ENCODE results near the gene STIP1. TPM values are rescaled to one million over a fixed set of nuclear protein-coding genes. Genes with fewer than 3 reads are reported as not detected.

STIP1 gene
- total RNA-seq, 2 donors from 2014 or later: 66.9 to 69.1 TPM

DNA sequence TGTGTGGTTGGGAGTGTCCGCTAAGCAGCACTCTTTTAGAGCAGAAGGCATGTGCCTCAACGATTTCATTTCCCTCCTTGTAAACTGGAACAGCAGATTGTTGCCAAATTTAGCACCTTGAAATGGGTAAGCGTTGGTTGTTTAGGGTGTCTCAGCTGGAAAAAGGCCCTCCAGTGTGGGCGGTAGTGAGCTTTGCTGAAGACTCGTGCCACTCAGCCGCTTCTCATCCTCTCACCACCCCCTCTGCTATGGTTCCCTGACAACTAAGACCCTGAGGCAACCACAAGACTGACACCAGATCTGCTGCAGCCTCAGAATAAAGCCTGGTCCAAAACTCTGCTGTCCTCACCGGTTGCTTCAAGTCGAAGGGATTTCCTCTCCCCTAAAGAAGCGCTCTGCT lies 10.7 kb downstream of the STIP1 start:
- no peak overlapping the region for H3K27ac Mint-ChIP-seq
- peaks cover 3% of the 10 kb centered on the region for H3K36me3 Mint-ChIP-seq (ENCODE audit: low read depth)
- no peaks in the 10 kb centered on the region for H3K27me3 Mint-ChIP-seq
- H3K4me3 Mint-ChIP-seq: no peak overlapping the region
- no peak for DNase-seq
- ATAC-seq: no peak
- H3K4me1 Mint-ChIP-seq: peaks cover 3% of the 10 kb centered on the region
- H3K9me3 ChIP-seq (ENCODE audit: control insufficient read depth, low read length, poor library complexity, severe bottlenecking): no peaks in the 10 kb centered on the region

DNA sequence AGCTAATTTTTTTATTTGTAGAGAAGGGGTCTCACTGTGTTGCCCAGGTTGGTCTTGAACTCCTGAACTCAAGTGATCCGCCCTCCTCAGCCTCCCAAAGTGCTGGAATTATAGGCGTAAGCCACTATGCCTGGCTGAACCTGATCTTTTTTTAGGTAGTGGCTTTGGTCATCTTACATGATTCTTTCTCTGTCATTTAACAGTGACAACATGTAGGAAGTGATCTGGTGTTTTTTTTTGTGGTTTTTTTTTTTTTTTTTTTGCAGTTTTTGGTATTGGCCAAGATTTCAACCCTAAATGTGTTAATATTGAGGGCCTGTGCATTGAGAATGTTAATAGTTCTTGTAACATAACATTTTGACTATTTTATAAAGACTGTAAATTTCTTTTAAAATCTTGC lies 12.5 kb downstream of the STIP1 start:
- ATAC-seq (no peak), DNase-seq (no peak)
- Mint-ChIP-seq H3K4me3 (no peak overlapping the region), H3K27me3 (no peaks in the 10 kb centered on the region), H3K36me3 (ENCODE audit: low read depth) (peaks cover 6% of the 10 kb centered on the region), H3K4me1 (peaks cover 5% of the 10 kb centered on the region), H3K27ac (peak overlapping the region; percentile 67)
- H3K9me3 ChIP-seq (ENCODE audit: control insufficient read depth, low read length, poor library complexity, severe bottlenecking): no peaks in the 10 kb centered on the region

DNA sequence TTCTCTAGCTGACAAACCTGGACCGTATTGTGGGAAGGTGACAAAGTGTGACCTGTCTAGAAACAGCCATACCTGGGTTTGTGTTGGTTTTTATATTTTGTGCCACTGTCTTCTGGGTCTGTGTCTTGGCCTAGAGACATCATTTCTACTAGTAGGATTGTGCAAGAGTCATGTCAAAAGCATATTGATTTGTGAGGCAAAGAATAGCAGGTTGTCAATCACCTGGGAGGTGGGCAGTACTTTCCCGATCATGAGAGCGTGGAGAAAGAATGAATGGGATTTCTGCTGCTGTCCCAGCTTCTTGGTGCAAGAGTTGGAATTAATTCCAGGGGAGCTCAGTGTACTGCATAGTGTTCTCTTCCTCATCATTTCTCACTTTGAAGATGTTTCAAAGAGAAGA lies 15.6 kb downstream of the STIP1 start:
- no peaks in the 10 kb centered on the region for H3K9me3 ChIP-seq (ENCODE audit: control insufficient read depth, low read length, poor library complexity, severe bottlenecking)
- DNase-seq: no peak
- Mint-ChIP-seq H3K36me3 (ENCODE audit: low read depth) (peaks cover 11% of the 10 kb centered on the region), H3K4me1 (peaks cover 19% of the 10 kb centered on the region), H3K4me3 (no peak overlapping the region), H3K27ac (peak overlapping the region; percentile 37), H3K27me3 (no peaks in the 10 kb centered on the region)
- no peak for ATAC-seq

DNA sequence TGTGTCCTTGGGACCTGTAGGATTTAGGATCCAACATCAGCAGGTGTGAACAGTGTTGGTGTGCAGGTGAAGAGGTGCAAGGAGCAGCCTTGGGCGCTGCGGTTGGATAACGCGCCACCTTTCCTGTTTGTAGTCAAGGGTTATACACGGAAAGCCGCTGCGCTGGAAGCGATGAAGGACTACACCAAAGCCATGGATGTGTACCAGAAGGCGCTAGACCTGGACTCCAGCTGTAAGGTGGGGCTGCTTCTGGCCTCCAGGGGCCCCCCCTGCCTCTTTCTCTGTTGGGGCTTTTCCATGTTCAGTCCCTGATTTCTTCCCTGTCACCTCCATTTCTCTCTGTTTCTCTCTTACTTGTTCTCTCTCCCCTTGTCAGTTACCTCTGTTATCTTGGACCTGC lies 17.0 kb downstream of the STIP1 start:
- no peak for DNase-seq
- H3K27me3 Mint-ChIP-seq: no peaks in the 10 kb centered on the region
- H3K4me1 Mint-ChIP-seq: peaks cover 20% of the 10 kb centered on the region
- peaks cover 11% of the 10 kb centered on the region for H3K36me3 Mint-ChIP-seq (ENCODE audit: low read depth)
- H3K4me3 Mint-ChIP-seq: no peak overlapping the region
- no peaks in the 10 kb centered on the region for H3K9me3 ChIP-seq (ENCODE audit: control insufficient read depth, low read length, poor library complexity, severe bottlenecking)
- ATAC-seq: no peak
- no peak overlapping the region for H3K27ac Mint-ChIP-seq

DNA sequence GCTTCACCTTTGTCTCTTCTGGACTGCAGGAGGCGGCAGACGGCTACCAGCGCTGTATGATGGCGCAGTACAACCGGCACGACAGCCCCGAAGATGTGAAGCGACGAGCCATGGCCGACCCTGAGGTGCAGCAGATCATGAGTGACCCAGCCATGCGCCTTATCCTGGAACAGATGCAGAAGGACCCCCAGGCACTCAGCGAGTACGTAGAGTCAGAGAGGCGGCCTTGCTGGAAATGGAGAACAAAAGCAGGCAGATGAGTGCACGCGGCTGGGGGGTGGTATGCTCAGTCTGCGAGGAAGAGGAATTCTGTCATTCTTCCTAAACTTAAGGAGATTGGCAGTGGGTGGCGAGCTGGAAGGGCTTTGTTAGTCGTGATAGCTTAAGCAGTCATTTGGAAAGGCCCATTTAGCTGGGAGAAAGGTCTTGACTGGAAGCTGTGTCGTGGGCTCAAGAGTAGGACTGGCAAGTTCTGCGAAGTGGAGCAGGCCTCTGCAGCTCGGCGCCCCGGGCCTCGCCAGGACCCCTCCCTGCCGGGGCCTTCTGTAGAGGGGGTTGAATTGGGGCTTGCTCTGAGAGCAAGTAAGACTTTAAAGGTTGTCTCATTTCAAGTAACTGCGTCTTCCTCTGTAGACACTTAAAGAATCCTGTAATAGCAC lies 17.6 kb downstream of the STIP1 start:
- Mint-ChIP-seq H3K27me3 (no peaks in the 10 kb centered on the region), H3K36me3 (ENCODE audit: low read depth) (peaks cover 11% of the 10 kb centered on the region), H3K4me1 (peaks cover 24% of the 10 kb centered on the region), H3K4me3 (no peak overlapping the region), H3K27ac (no peak overlapping the region)
- DNase-seq: no peak
- ATAC-seq: no peak
- H3K9me3 ChIP-seq (ENCODE audit: control insufficient read depth, low read length, poor library complexity, severe bottlenecking): no peaks in the 10 kb centered on the region

DNA sequence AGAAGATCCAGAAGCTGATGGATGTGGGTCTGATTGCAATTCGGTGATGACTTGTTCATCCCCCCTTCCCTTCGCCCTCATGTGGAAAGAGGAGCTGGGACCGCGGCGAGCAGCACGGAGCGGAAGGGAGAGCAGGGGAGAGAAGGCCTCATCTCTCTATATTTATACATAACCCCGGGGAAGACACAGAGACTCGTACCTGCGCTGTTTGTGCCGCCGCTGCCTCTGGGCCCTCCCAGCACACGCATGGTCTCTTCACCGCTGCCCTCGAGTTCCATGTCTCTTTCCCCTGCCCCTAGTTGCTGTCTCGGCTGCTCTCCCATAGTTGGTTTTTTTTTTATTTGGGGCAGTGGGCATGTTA lies 18.1 kb downstream of the STIP1 start:
- H3K9me3 ChIP-seq (ENCODE audit: control insufficient read depth, low read length, poor library complexity, severe bottlenecking): no peaks in the 10 kb centered on the region
- Mint-ChIP-seq H3K4me3 (no peak overlapping the region), H3K27ac (peak overlapping the region; percentile 90), H3K27me3 (no peaks in the 10 kb centered on the region), H3K36me3 (ENCODE audit: low read depth) (peaks cover 11% of the 10 kb centered on the region), H3K4me1 (peaks cover 28% of the 10 kb centered on the region)
- ATAC-seq: no peak
- no peak for DNase-seq

DNA sequence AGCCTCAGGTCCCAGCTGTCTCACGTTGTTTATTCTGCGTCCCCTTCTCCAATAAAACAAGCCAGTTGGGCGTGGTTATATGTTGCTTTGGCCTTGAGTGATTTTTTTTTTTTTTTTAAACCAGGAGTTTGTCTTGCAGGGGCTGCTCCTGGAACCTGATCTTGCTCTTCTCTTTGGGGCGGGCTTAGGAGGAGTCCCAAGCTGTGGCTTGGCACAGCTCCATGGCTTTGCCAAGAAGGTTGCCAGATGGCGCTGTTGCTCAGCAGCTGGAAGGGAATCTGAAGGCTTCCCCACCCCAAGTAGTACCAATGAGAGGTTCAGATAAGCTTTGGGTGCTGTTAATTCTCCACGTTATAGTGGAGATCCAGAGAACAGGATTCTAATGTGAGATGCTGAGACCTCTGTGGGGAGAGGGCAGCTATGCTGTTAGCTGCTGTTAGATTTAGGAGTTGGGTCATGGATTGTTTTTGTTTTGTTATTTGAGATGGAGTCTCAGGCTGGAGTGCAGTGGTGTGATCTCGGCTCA lies 18.6 kb downstream of the STIP1 start:
- peak overlapping the region; percentile 75 for H3K4me3 Mint-ChIP-seq
- H3K9me3 ChIP-seq (ENCODE audit: control insufficient read depth, low read length, poor library complexity, severe bottlenecking): no peaks in the 10 kb centered on the region
- peak; percentile 64 to 80 (median 72) for DNase-seq
- H3K27ac Mint-ChIP-seq: peak overlapping the region; percentile 90
- peaks cover 32% of the 10 kb centered on the region for H3K4me1 Mint-ChIP-seq
- no peaks in the 10 kb centered on the region for H3K27me3 Mint-ChIP-seq
- ATAC-seq: peak; percentile 72
- peaks cover 11% of the 10 kb centered on the region for H3K36me3 Mint-ChIP-seq (ENCODE audit: low read depth)

DNA sequence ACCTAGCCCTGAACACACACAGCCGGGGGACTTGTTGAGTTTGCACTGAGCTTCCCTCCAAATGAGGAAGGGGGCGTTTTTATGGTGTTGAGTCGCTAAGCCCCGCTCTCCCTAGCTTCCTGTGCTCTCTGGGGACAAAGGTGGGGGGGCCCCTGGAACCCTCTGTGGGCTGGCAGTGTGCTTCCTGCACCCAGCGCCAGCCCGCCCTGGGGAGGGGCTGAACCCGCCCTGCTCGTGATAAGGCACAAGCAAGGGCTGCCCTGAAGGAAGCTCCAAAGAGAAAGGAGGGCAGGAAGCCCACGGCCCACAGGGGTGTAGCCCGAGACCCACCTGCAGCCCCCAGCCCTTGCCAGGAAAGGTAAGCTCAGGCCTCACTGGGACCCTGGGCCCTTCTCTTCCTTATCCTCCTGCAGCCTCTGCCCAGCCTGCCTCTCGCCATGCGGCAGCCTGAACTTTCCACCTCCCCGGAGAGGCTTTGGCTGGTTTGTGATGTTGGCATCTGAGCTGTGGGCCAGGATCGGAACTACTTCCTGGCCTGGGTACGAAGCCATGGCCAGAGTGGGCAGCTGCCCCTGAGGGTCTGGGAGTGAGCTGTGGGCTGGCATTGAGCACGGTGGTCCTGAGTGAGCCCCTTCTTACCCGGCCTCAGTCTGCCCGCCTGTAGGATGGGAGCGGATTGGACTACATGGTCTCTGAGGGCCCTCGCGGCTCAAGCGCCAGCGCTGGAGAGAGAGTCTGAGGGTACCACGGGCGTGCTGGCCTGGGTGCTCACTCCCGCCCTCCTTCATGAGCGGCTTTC lies 20.7 kb downstream of the STIP1 start, which contains the start of gene FERMT3:
FERMT3 (plus strand) TSS at position 265 of the 799 bp plus-strand sequence. CDS start 644 bp downstream, outside the sequence.
- H3K36me3 Mint-ChIP-seq (ENCODE audit: low read depth): peaks cover 10% of the 10 kb centered on the region
- peaks cover 36% of the 10 kb centered on the region for H3K4me1 Mint-ChIP-seq

DNA sequence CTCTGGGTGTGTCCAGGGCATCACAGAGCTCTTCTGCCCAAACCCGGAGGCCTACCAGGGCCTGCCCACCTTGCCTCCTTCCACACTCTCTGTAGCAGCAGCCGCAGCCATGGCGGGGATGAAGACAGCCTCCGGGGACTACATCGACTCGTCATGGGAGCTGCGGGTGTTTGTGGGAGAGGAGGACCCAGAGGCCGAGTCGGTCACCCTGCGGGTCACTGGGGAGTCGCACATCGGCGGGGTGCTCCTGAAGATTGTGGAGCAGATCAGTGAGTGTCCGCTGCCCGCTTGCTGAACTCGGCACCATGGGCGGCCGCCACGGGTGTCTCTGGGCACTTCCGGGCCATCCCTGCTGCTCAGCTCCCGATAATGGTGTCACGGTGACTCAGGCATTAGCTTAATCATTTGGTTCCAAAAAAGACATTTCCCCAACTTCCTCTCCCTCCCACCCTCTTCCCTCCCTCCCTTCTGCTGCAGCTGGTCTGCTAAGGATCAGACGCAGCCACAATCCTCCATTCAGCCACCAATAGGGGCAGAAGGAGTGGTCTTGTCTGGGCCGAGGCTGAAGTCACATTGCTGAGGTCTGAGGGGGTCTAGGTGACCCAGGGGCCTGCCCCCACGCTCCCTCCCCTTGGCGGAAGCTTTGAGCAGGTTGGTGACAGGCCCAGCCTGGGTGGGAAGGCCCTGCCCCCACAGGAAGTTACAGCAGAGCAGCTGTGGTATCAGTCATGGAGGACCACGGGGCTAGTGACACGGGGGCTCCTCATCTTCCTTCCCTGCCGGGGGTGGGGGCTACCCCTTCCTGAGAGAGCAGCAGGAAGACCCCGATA lies 21.5 kb downstream of the STIP1 start:
- peak overlapping the region; percentile 90 for H3K27ac Mint-ChIP-seq
- peaks cover 10% of the 10 kb centered on the region for H3K36me3 Mint-ChIP-seq (ENCODE audit: low read depth)
- H3K9me3 ChIP-seq (ENCODE audit: control insufficient read depth, low read length, poor library complexity, severe bottlenecking): no peaks in the 10 kb centered on the region
- DNase-seq: peak; percentile 35 to 51 (median 46)
- H3K4me3 Mint-ChIP-seq: peak overlapping the region; percentile 92
- H3K4me1 Mint-ChIP-seq: peaks cover 39% of the 10 kb centered on the region
- no peaks in the 10 kb centered on the region for H3K27me3 Mint-ChIP-seq
- ATAC-seq: peak; percentile 68

More for the DNA sequence above, 20.7 kb downstream of the STIP1 start, which contains the start of gene FERMT3:
- Mint-ChIP-seq H3K4me3 (peak within 1 kb of the TSS; percentile 92), H3K27ac (peak within 1 kb of the TSS; percentile 90), H3K27me3 (no peaks in the 10 kb centered on the region)
- ATAC-seq: peak; percentile 67
- no peaks in the 10 kb centered on the region for H3K9me3 ChIP-seq (ENCODE audit: control insufficient read depth, low read length, poor library complexity, severe bottlenecking)
- peak; percentile 35 to 56 (median 48) for DNase-seq

DNA sequence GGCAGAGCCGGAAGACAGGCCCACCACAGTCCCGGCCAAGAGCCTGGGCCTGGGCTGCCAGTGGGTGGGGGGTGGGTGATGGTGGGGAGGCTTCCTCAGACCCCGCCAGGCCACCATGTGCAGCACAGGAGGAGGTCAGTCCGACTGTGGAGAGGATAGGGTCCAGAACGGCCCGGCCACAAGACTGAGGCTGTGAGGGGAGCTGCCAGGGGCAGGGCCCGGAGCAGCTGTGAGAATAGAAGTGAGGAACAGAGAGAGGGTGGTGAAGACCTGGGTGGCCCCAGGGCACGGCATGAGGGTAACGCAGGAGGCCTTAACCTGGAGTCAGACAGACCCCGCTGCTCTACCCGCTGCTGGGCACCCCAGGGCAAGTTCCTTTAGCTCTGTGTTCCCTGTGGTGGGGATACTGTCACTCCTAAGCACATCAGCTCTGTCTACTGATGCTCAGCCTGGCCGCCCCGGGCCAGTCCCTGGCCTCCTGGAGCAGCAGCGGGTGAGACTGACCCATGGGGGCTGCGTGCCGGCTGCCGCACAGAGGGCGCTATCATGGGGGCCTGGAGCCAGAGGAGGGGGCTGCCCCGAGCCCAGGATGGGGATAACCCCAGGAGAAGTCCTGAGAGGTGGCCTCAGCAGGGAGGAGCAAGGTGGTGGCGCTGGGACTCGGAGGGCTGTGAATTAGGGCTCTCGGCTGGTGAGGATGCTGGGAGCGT lies 22.3 kb downstream of the STIP1 start:
- peak overlapping the region; percentile 90 for H3K27ac Mint-ChIP-seq

DNA sequence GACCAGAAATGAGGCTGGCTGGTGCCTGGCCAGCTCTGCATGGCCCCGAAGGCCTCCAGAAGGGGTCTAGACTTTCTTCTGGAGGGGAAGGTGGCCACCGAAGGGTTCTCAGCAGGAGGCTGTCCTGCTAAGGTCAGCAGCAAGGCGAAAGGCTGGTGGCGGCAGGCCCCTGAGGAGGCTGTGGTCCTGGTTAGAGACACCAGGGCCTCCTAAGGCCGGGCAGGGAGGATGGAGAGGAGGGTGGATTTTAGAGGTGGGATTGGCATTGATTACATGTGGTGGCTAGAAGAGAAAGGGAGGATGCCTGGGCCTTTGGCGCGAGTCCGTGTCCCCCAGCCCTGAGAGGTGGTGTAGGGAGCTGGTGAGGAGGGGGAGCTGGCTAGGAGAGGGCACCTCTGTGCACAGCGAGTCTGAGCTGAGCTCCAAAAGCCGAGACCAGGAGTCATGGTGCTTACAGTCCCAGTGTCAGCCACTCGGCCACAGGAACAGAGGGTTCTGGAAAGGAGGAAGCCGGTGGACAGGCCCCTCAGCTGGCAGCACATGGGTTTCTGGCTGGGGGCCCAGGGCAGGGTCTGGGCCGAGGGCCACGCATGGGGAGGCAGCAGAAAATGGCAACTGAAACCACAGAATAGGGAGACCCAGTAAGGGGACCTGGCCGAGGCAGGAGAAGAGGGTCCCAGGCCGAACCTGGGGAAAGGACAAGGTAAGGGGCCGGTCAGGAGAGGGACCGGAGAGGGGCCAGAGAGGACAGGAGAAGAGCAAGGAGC lies 23.0 kb downstream of the STIP1 start:
- Mint-ChIP-seq H3K27me3 (no peaks in the 10 kb centered on the region), H3K4me3 (peak overlapping the region; percentile 92), H3K36me3 (ENCODE audit: low read depth) (peaks cover 8% of the 10 kb centered on the region), H3K27ac (peak overlapping the region; percentile 90), H3K4me1 (peaks cover 42% of the 10 kb centered on the region)
- H3K9me3 ChIP-seq (ENCODE audit: control insufficient read depth, low read length, poor library complexity, severe bottlenecking): no peaks in the 10 kb centered on the region
- DNase-seq: no peak
- ATAC-seq: no peak

More for the DNA sequence above, 22.3 kb downstream of the STIP1 start:
- H3K9me3 ChIP-seq (ENCODE audit: control insufficient read depth, low read length, poor library complexity, severe bottlenecking): no peaks in the 10 kb centered on the region
- no peaks in the 10 kb centered on the region for H3K27me3 Mint-ChIP-seq
- no peak for ATAC-seq
- H3K4me1 Mint-ChIP-seq: peaks cover 40% of the 10 kb centered on the region
- peak overlapping the region; percentile 92 for H3K4me3 Mint-ChIP-seq
- no peak for DNase-seq
- H3K36me3 Mint-ChIP-seq (ENCODE audit: low read depth): peaks cover 8% of the 10 kb centered on the region

DNA sequence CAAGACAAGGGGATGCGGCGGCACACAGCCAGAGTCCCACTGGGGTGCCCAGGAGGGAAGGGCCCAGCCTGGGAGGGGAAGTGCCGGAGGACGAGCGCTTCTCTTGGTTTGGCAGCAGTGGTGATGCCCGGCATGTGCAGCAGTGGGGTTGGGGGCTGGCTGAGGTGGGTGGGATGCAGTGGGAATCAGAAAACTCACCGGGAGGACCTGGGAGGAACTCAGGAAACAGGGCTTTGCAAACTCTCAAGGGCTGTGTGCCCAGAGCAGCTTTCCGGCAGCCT lies 23.5 kb downstream of the STIP1 start:
- Mint-ChIP-seq H3K27ac (peak overlapping the region; percentile 90), H3K4me3 (peak overlapping the region; percentile 21), H3K4me1 (peaks cover 40% of the 10 kb centered on the region), H3K27me3 (no peaks in the 10 kb centered on the region), H3K36me3 (ENCODE audit: low read depth) (peaks cover 6% of the 10 kb centered on the region)
- no peak for DNase-seq
- no peak for ATAC-seq
- no peaks in the 10 kb centered on the region for H3K9me3 ChIP-seq (ENCODE audit: control insufficient read depth, low read length, poor library complexity, severe bottlenecking)

Data from T-helper 17 cell (primary cell).